HG02588 (cell line): ENCODE results near the gene SCRT2.

Experiments
- ATAC-seq: cut with Tn5 transposase; IDR thresholded peaks from one replicate; pipeline ENCODE4 v1.9.1; 2021; ENCODE audit warnings: mild to moderate bottlenecking, moderate library complexity; ENCODE audit not compliant: unreplicated experiment

SCRT2 gene

DNA sequence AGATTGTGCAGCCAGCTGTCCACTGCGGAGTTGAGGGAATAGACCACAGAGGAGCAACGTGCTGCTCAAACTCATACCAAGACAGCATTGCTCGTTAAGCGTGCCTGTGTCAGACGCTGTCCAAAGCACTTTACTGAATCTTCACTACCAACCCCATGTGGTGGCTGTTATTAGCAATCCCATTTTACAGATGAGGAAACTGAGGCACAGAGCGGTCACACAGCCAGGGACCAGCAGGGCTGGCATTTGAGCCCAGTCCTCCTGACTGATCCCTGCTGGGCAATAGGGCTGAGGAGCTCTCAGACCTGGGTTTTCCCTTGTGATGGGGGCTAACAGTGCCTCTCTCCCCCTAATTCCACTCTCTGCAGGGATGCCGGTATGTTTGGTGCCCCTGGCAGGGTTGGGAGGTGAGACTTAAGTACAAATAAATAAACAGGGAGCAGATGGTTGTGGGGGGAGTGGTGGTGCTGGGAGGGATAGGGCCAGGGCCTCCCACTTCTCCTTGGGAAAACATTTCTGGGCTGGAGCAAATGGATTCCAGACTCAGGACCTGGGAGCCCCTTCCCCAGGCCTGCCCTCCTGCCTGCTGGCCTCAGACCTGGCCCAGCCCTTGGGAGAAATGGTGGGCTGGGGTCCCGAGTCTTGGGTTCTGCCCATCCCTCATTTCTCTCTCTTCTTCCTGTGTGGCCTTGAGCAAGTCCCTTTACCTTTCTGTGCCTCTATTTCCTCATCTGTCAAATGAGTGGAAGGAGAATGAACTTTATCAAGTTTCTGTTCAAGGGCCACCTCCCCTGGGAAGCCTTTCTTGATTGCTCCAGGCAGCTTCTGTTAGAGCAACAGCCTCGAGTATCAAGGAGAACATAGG lies 40.3 kb downstream of the SCRT2 start:
- no peak for ATAC-seq

- no peak for ATAC-seq
Measured at GRCh38 chr20:634148-634925, 41.3 kb downstream of the SCRT2 start.

GRCh38 chr20:631101-631500 lies 44.5 kb downstream of the SCRT2 start:
- ATAC-seq = no peak

DNA sequence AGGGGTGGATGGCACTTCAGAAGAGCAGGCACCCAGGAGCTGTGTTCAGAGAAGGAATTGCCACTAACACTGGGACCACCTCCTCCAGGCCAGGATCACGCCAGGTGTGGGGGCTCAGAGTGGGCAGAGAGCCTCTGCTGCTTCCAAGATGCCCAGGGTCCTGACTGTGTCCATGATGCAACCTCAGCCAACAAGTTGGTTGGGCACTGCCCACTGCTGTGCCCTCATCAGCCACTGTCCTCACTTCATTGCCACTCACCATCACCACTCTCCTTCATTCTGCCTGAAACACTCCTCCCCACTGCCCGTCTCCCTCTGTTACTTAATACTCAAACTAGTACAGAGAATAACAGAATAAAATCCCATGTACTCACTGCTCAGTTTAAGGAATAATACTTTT lies 49.0 kb downstream of the SCRT2 start:
- ATAC-seq = no peak

DNA sequence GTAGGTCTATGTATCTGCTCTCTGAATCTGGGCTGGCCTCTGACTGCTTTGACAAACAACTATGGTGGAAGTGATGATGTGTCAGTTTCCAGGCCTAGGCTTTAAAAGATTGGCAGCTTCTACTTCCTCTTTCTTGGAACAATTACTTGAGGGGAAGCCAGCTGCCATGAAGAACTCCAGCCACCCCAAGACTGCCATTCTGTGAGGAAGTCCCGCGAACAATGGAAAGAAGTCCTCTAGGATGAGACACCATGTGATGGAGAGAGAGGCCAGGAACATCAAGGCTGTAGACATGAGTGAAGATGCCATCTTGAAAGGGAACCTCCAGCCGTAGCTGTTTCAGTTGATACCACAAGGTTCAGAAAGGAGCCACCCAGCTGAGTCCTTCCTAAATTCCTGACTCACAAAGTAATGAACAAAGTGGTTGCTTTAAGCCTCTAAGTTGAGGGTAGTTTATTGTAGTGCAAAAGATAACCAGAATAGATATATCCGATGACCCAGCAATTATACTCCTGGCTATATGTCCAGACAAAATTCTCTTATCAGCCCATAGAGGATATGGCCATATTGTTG lies 50.2 kb downstream of the SCRT2 start:
- no peak for ATAC-seq

GRCh38 chr20:623704-624103 lies 51.9 kb downstream of the SCRT2 start:
- no peak for ATAC-seq

GRCh38 chr20:623021-623420 lies 52.6 kb downstream of the SCRT2 start:
- ATAC-seq = no peak

GRCh38 chr20:622161-622560 lies 53.4 kb downstream of the SCRT2 start:
- no peak for ATAC-seq

GRCh38 chr20:621125-621756 lies 54.4 kb downstream of the SCRT2 start:
- no peak for ATAC-seq

GRCh38 chr20:620246-620645 lies 55.4 kb downstream of the SCRT2 start:
- ATAC-seq = no peak

- no peak for ATAC-seq
Measured at GRCh38 chr20:618980-619379, 56.6 kb downstream of the SCRT2 start.

DNA sequence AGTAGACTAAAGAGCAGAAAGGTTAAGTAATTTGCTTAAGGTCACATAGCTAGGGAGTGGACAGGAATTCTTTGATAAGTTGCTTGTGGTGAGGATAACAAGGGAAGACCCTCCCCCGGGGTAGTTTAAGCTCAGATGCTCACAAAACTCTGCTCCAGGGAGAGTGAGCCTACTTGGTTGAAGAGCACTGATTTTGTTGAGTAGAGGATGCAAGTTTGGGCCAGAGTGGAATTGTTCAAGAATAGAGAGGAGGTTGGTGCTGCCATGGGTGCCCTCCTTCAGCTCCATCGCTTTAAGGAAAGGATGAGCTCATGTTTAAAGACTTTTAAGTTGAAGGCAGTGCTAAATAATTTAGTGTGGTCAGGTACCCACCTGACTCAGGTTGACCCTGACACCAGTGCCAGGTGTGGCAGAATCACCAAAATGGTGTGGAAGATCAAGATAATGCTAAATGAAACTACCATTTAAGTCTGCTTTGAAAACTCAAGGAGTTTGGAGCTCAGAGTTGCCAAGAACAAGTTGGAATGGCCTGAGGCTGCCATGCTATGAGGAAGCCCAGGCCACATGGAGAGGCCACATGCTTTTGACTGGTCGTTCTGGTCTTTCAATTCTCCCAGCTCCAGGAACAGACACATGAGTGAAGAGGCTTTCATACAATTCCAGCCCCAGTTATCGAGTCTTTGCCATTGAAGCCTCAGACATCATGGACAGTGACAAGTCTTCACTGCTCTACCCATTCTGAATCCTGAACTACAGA lies 57.5 kb downstream of the SCRT2 start:
- ATAC-seq = no peak

DNA sequence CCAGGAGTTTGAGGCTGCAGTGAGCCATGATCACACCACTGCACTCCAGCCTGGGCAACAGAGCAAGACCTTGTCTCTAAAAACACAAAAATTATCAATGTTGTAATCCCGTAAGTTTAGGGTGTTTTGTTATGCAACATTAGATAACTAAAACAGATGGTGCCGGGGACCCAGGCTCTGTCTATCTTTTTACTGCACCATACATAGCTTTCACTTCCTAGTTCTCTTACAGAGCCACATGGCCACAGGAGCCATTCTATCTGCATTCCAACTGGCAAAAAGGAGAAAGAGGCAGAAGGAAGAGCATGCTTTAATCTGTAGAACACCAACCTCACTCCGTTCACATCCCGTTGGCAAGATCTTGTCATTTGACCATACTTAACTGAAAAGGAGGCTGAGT lies 60.1 kb downstream of the SCRT2 start:
- ATAC-seq = no peak

DNA sequence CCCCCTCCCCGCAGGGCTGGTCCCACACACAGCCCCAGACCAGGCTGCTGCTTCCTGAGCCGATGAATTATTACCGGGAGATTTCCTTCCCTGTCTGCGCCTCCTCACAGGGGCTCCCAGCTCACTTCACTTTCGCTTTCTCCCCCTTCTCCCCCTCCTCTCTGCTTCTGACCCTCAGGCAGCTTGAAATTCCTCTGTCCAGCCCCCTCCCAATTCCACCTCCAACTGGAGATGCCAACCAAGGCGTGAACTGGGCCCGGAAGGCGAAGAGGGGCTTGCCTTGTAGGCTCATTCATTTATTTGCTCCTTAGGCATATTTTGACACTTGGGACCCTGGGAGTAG lies 63.8 kb downstream of the SCRT2 start:
- ATAC-seq = no peak
